ENCODE data around the gene RIPOR1. TPM values are rescaled to one million over a fixed set of nuclear protein-coding genes. Genes with fewer than 3 reads are reported as not detected.

Gene RIPOR1
- total RNA-seq, 1 donor from 2014 or later = 74.9 TPM

DNA sequence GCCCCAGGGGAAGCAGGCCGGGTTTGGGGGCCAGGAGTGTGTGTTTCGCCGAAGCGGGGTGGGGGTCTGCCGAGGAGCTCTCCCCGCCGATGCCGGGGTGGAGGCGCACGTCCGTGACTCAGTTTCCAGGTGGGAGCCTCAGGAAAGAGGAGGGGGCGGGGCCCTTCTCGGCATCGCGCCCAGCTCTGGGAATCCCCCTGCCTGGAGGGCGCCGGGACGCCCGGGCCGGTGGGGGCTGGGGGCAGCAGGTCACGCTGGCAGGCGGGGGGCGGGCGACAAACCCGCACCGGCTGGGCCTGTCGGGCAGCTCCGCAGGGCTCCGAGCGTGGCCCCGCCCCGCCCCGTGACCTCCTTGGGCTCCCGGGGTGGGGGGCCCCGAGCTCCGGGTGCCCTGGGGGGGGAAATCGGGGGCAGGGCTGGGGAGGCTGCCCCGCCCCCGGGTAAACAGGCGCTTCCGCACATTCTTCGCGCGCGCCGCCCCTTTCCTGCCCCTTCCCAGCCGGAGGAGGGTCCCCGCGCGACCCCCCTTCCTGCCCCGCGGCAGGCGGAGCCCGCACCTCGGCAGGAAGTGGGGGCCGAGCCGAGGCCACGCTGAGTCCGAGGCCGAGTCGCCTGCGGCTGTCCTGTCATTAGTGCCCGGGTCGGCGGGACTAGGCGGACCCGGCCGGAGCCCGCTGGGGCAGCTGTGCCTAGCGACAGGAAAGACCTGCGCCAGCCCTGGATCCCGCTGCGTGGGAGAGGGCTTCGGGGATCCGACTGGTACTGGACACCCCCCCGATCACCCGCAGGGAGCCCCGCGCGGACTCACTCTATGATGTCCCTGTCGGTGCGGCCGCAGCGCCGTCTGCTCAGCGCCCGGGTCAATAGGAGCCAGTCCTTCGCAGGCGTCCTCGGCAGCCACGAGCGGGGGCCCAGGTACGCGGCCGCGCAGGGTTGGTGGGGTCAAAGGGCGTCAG lies 9.3 kb downstream of the RIPOR1 start:
- peak overlapping the region; percentile 73 for H3K4me3 ChIP-seq (ENCODE audit: low read depth, low read length)
- TF ChIP-seq, protein P1, sequence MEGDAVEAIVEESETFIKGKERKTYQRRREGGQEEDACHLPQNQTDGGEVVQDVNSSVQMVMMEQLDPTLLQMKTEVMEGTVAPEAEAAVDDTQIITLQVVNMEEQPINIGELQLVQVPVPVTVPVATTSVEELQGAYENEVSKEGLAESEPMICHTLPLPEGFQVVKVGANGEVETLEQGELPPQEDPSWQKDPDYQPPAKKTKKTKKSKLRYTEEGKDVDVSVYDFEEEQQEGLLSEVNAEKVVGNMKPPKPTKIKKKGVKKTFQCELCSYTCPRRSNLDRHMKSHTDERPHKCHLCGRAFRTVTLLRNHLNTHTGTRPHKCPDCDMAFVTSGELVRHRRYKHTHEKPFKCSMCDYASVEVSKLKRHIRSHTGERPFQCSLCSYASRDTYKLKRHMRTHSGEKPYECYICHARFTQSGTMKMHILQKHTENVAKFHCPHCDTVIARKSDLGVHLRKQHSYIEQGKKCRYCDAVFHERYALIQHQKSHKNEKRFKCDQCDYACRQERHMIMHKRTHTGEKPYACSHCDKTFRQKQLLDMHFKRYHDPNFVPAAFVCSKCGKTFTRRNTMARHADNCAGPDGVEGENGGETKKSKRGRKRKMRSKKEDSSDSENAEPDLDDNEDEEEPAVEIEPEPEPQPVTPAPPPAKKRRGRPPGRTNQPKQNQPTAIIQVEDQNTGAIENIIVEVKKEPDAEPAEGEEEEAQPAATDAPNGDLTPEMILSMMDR (conservative IDR thresholded peaks at IDR 0.05; ENCODE audit: low read depth, low read length) = no peak
- DNase-seq (ENCODE audit: low read depth) = no peak

GRCh38 chr16:67538666-67539101 lies 10.1 kb downstream of the RIPOR1 start:
- TF ChIP-seq, protein P1 (conservative IDR thresholded peaks at IDR 0.05; ENCODE audit: low read depth, low read length) = no peak
- peak overlapping the region; percentile 73 for H3K4me3 ChIP-seq (ENCODE audit: low read depth, low read length)
- DNase-seq (ENCODE audit: low read depth) = no peak

DNA sequence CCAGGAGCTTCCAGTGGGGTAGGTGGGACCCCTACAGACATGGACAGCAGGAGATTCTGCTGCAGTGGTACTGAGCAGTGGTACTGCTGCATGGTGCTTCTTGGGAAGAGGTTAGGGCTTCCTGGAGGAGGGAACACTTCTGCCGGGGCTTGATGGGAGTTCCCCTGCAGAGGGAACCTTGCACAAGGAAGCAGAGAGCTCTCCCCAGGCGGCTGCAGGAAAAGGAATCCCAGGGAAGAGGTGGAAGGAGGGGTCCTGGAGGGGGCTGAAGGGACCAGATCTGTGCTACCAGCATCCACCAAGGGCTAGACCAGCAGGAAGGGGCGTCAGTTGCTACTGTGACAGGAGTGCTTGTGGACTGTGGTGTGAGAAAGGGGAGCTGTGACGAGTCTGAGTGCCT lies 10.6 kb downstream of the RIPOR1 start:
- TF ChIP-seq, protein P1 (conservative IDR thresholded peaks at IDR 0.05; ENCODE audit: low read depth, low read length) = no peak
- no peak for DNase-seq (ENCODE audit: low read depth)

DNA sequence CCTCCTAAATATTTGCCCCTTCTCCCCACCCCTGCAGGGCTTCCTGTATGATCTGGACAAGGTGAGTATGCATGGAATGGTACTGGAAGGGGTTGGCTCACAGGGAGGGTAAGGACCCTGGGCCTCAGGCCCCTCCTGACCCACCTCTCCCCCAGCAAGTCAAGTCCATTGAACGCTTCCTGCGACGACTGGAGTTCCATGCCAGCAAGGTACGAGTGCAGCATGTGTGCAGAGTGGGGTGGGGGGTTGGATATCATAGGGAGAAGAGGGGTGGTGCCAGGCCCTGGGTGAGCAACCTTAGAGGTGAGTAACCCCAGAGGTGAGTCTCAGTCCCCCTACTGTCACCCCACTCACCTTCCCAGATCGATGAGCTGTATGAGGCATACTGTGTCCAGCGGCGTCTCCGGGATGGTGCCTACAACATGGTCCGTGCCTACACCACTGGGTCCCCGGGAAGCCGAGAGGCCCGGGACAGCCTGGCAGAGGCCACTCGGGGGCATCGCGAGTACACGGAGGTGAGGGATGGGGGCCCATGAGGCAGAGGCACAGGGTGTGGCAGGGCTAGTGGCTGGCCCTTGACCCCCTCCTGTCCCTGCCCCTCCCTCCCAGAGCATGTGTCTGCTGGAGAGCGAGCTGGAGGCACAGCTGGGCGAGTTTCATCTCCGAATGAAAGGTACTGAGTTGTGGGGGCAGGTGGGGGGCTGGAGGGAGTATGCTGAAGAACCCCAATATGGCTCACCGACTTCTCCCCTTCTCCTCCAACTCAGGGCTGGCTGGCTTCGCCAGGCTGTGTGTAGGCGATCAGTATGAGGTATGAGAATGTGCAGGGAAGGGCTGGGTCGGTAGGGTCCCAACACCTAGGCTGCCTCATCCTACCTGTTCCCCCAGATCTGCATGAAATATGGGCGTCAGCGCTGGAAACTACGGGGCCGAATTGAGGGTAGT lies 11.3 kb downstream of the RIPOR1 start:
- DNase-seq (ENCODE audit: low read depth) = no peak
- TF ChIP-seq, protein P1 (conservative IDR thresholded peaks at IDR 0.05; ENCODE audit: low read depth, low read length) = no peak
- no peak overlapping the region for H3K4me3 ChIP-seq (ENCODE audit: low read depth, low read length)

More for the DNA sequence above, 10.6 kb downstream of the RIPOR1 start:
- H3K4me3 ChIP-seq (ENCODE audit: low read depth, low read length) = no peak overlapping the region

GRCh38 chr16:67540756-67541155 lies 12.1 kb downstream of the RIPOR1 start:
- TF ChIP-seq, protein P1 (conservative IDR thresholded peaks at IDR 0.05; ENCODE audit: low read depth, low read length) = no peak
- H3K4me3 ChIP-seq (ENCODE audit: low read depth, low read length) = no peak overlapping the region
- no peak for DNase-seq (ENCODE audit: low read depth)

- DNase-seq (ENCODE audit: low read depth) = no peak
- no peak overlapping the region for H3K4me3 ChIP-seq (ENCODE audit: low read depth, low read length)
- TF ChIP-seq, protein P1 (conservative IDR thresholded peaks at IDR 0.05; ENCODE audit: low read depth, low read length) = no peak
Measured at GRCh38 chr16:67541391-67542263, 13.0 kb downstream of the RIPOR1 start.
